Neural cell (in vitro differentiated cells): Measurements from ENCODE around the gene SULT1A3.
"Not testable (repeated sequence)": the region's sequence is repeated elsewhere in the genome, so short reads cannot be mapped to it uniquely, and the experiment has no call there.

ENCODE experiments used
- CTCF ChIP-seq: fragments of 450-650 bp; IDR thresholded peaks from 2 replicates; pipeline ENCODE4 v1.5.1; 2014; ENCODE audit warnings: antibody characterized with exemption, mild to moderate bottlenecking, moderate library complexity; ENCODE audit not compliant: poor library complexity, severe bottlenecking
- EZH2 ChIP-seq: fragments of 200-600, 300-800 bp; shearing (Covaris generic), sonication (generic); IDR thresholded peaks from 2 replicates; pipeline ENCODE4 v1.6.1; 2014; ENCODE audit warnings: antibody characterized with exemption, low read length, borderline replicate concordance, mild to moderate bottlenecking; ENCODE audit not compliant: insufficient read depth, poor library complexity, severe bottlenecking
- TF ChIP-seq, protein P1 (sequence below): IDR thresholded peaks from 2 replicates; pipeline ENCODE4 v1.6.1; 2012; ENCODE audit warnings: borderline replicate concordance

DNA sequence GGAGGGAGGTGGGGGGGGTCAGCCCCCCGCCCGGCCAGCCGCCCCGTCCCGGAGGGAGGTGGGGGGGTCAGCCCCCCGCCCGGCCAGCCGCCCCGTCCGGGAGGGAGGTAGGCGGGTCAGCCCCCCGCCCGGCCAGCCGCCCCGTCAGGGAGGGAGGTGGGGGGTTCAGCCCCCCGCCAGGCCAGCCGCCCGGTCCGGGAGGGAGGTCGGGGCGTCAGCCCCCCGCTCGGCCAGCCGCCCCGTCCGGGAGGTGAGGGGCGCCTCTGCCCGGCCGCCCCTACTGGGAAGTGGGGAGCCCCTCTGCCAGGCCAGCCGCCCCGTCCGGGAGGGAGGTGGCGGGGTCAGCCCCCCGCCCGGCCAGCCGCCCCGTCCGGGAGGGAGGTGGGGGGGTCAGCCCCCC lies 29.6 kb upstream of the SULT1A3 start:
- TF ChIP-seq CTCF, EZH2: not testable (repeated sequence)
- TF ChIP-seq, protein P1, sequence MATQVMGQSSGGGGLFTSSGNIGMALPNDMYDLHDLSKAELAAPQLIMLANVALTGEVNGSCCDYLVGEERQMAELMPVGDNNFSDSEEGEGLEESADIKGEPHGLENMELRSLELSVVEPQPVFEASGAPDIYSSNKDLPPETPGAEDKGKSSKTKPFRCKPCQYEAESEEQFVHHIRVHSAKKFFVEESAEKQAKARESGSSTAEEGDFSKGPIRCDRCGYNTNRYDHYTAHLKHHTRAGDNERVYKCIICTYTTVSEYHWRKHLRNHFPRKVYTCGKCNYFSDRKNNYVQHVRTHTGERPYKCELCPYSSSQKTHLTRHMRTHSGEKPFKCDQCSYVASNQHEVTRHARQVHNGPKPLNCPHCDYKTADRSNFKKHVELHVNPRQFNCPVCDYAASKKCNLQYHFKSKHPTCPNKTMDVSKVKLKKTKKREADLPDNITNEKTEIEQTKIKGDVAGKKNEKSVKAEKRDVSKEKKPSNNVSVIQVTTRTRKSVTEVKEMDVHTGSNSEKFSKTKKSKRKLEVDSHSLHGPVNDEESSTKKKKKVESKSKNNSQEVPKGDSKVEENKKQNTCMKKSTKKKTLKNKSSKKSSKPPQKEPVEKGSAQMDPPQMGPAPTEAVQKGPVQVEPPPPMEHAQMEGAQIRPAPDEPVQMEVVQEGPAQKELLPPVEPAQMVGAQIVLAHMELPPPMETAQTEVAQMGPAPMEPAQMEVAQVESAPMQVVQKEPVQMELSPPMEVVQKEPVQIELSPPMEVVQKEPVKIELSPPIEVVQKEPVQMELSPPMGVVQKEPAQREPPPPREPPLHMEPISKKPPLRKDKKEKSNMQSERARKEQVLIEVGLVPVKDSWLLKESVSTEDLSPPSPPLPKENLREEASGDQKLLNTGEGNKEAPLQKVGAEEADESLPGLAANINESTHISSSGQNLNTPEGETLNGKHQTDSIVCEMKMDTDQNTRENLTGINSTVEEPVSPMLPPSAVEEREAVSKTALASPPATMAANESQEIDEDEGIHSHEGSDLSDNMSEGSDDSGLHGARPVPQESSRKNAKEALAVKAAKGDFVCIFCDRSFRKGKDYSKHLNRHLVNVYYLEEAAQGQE = not testable (repeated sequence)
